ENCODE measurements around the gene CDK5RAP2. TPM values are rescaled to one million over a fixed set of nuclear protein-coding genes. Genes with fewer than 3 reads are reported as not detected.

CDK5RAP2 gene
- total RNA-seq, 4 donors from 2014 or later, result 53.5 to 74.2 (median 55.7) TPM

GRCh38 chr9:120490888-120491595 is 88.9 kb downstream of the CDK5RAP2 start:
- TF ChIP-seq POLR2A (IDR thresholded peaks at IDR 0.05) (no peak), CTCF (IDR thresholded peaks at IDR 0.05) (no peak)
- intact Hi-C loops (cut with DNase I; ENCODE audit: low total_unique reads), result no loop called here
- no peak overlapping the region for H3K4me3 ChIP-seq (ENCODE audit: low read depth, poor library complexity, severe bottlenecking)
- no peak for DNase-seq (ENCODE audit: low spot score in 2 of 2)
- WGBS, 2 donors, result 62 to 63% methylated on average over 5 of the region's 5 CpGs

GRCh38 chr9:120486835-120487234 is 93.1 kb downstream of the CDK5RAP2 start:
- H3K4me3 ChIP-seq (ENCODE audit: low read depth, poor library complexity, severe bottlenecking), result no peak overlapping the region
- 70 to 82% methylated on average over 6 of the region's 6 CpGs for WGBS, 2 donors
- TF ChIP-seq POLR2A (IDR thresholded peaks at IDR 0.05) (no peak), CTCF (IDR thresholded peaks at IDR 0.05) (no peak)
- DNase-seq (ENCODE audit: low spot score in 2 of 2), result no peak
- intact Hi-C loops (cut with DNase I; ENCODE audit: low total_unique reads), result no loop called here

GRCh38 chr9:120486347-120486746 is 93.6 kb downstream of the CDK5RAP2 start:
- WGBS, 2 donors, result 42% methylated on average over 4 of the region's 4 CpGs
- TF ChIP-seq CTCF (IDR thresholded peaks at IDR 0.05) (no peak), POLR2A (IDR thresholded peaks at IDR 0.05) (no peak)
- intact Hi-C loops (cut with DNase I; ENCODE audit: low total_unique reads), result no loop called here
- no peak for DNase-seq (ENCODE audit: low spot score in 2 of 2)
- H3K4me3 ChIP-seq (ENCODE audit: low read depth, poor library complexity, severe bottlenecking), result no peak overlapping the region

GRCh38 chr9:120485788-120486187 is 94.2 kb downstream of the CDK5RAP2 start:
- TF ChIP-seq POLR2A (IDR thresholded peaks at IDR 0.05), result no peak
- no peak for TF ChIP-seq CTCF (IDR thresholded peaks at IDR 0.05)
- no peak overlapping the region for H3K4me3 ChIP-seq (ENCODE audit: low read depth, poor library complexity, severe bottlenecking)
- WGBS, 2 donors, result 57 to 78% methylated on average over 3 of the region's 3 CpGs
- intact Hi-C loops (cut with DNase I; ENCODE audit: low total_unique reads), result no loop called here
- DNase-seq (ENCODE audit: low spot score in 2 of 2), result no peak

GRCh38 chr9:120484162-120484561 is 95.8 kb downstream of the CDK5RAP2 start:
- intact Hi-C loops (cut with DNase I; ENCODE audit: low total_unique reads), result no loop called here
- no peak overlapping the region for H3K4me3 ChIP-seq (ENCODE audit: low read depth, poor library complexity, severe bottlenecking)
- TF ChIP-seq POLR2A (IDR thresholded peaks at IDR 0.05) (no peak), CTCF (IDR thresholded peaks at IDR 0.05) (no peak)
- DNase-seq (ENCODE audit: low spot score in 2 of 2), result no peak
- WGBS, 2 donors, result 88 to 93% methylated on average over 5 of the region's 5 CpGs
